ENCODE data around the gene YWHAE.

DNA sequence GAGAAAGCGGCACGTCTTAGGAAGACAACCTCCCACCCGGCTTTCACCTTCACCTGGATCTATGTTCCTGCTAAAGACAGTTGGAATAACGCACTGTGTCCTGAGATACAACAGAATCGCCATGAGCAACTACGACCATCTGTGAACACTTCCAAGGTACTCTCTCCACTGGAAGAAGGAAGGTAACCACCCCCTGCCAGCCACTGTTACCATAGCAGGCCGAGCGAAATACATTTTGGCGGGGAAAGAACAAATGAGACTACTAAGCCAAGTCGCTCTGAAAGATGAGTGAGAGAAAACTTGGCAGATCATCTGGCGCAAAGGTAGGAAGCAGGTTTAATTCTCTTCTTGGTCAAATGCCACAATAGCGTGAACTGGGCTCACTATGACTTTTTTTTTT lies 46.2 kb upstream of the YWHAE start:
- TF ChIP-seq, protein P1, sequence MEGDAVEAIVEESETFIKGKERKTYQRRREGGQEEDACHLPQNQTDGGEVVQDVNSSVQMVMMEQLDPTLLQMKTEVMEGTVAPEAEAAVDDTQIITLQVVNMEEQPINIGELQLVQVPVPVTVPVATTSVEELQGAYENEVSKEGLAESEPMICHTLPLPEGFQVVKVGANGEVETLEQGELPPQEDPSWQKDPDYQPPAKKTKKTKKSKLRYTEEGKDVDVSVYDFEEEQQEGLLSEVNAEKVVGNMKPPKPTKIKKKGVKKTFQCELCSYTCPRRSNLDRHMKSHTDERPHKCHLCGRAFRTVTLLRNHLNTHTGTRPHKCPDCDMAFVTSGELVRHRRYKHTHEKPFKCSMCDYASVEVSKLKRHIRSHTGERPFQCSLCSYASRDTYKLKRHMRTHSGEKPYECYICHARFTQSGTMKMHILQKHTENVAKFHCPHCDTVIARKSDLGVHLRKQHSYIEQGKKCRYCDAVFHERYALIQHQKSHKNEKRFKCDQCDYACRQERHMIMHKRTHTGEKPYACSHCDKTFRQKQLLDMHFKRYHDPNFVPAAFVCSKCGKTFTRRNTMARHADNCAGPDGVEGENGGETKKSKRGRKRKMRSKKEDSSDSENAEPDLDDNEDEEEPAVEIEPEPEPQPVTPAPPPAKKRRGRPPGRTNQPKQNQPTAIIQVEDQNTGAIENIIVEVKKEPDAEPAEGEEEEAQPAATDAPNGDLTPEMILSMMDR (IDR thresholded peaks at IDR 0.05): no peak
- TF ChIP-seq EZH2 (IDR thresholded peaks at IDR 0.05): no peak
- no peak for TF ChIP-seq EZH2phosphoT487 (IDR thresholded peaks at IDR 0.05)

All from neural progenitor cell (in vitro differentiated cells).